Fibroblast of the aortic adventitia (primary cell): Measurements from ENCODE around the gene SUCLA2. TPM values are rescaled to one million over a fixed set of nuclear protein-coding genes. Genes with fewer than 3 reads are reported as not detected.

ENCODE experiments used
- DNase-seq: peaks from one replicate; pipeline ENCODE4 v3.0.0-alpha.2; 2010; ENCODE audit warnings: low read depth
- H3K4me3 ChIP-seq: 2 replicates; pipeline ENCODE4 v1.5.1; 2011; ENCODE audit warnings: low read depth, mild to moderate bottlenecking, control low read depth, low read length, moderate library complexity
- total RNA-seq: library from RNA; depleted of rRNA; stranded (reverse); fragments of >200 nt; gene quantifications from 2 replicates; pipeline ENCODE4 v1.2.3, GENCODE V29; 2012; ENCODE audit warnings: low replicate concordance
- TF ChIP-seq, protein P1 (sequence below): IDR thresholded peaks from 2 replicates; pipeline ENCODE4 v1.5.1; 2011; ENCODE audit warnings: mild to moderate bottlenecking, low read length, control low read depth, inconsistent platforms; ENCODE audit not compliant: insufficient read depth

SUCLA2 gene
- total RNA-seq, 1 donor: 57.8 TPM

DNA sequence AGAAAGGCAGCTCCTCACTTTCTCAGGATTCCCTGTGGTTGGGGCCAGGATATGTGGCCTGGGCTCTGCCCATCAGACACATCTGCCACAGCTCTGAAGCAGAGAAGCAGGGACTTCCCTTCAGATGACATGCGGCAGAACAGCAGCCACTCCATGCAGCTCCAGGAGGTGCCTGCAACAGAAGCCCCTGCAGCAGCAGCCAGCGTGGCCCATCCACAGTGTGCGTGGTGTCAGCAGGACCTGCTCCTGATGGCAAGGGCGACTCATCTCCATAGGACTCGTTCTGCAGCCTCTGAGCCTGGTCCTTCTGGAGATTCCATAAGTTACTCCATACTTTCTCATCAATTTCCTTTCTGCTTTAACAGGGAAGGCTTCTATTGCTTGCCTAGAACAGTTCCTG is 105.0 kb downstream of the SUCLA2 start:
- no peak for DNase-seq
- TF ChIP-seq, protein P1, sequence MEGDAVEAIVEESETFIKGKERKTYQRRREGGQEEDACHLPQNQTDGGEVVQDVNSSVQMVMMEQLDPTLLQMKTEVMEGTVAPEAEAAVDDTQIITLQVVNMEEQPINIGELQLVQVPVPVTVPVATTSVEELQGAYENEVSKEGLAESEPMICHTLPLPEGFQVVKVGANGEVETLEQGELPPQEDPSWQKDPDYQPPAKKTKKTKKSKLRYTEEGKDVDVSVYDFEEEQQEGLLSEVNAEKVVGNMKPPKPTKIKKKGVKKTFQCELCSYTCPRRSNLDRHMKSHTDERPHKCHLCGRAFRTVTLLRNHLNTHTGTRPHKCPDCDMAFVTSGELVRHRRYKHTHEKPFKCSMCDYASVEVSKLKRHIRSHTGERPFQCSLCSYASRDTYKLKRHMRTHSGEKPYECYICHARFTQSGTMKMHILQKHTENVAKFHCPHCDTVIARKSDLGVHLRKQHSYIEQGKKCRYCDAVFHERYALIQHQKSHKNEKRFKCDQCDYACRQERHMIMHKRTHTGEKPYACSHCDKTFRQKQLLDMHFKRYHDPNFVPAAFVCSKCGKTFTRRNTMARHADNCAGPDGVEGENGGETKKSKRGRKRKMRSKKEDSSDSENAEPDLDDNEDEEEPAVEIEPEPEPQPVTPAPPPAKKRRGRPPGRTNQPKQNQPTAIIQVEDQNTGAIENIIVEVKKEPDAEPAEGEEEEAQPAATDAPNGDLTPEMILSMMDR: no peak
- no peak overlapping the region for H3K4me3 ChIP-seq

DNA sequence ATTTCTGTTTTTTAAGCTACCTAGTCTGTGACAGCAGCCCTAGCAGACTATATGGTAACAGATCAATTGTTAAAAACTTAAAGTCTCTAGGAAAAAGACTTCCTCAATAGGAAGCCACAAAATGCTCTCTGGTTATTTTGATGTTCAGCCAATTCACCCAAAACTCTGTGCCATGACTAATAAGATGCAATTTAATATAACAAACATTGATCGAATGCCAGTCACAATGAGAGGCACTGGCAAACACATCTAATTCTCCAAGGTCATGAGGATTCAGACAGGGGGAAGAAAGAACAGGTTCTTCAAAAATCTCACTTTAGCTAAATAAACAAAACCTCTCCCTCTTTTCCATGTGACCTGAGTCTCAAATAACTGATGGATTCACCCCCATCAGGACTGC is 107.5 kb downstream of the SUCLA2 start:
- DNase-seq: no peak
- TF ChIP-seq, protein P1: no peak
- no peak overlapping the region for H3K4me3 ChIP-seq

Other genes with a start within 250 kb of the SUCLA2 start
- 14.1 and 23.1 TPM in 2 replicates for gene NUDT15, start 36.5 kb upstream of the SUCLA2 start, total RNA-seq
- 22.9 and 31.5 TPM in 2 replicates for gene MED4, start 93.8 kb upstream of the SUCLA2 start, total RNA-seq
- gene ITM2B, start 231.9 kb upstream of the SUCLA2 start, total RNA-seq: 414 and 429 TPM in 2 replicates